Ammon's horn (tissue), 1 donor: Measurements from ENCODE around the gene SPNS2.
A peak's percentile ranks its signal among the peaks of the same experiment; 100 is the strongest.

Experiments used
- DNase-seq: peaks from one replicate; pipeline ENCODE4 v3.0.0-alpha.2; 2016; ENCODE audit warnings: low spot score

The SPNS2 gene

DNA sequence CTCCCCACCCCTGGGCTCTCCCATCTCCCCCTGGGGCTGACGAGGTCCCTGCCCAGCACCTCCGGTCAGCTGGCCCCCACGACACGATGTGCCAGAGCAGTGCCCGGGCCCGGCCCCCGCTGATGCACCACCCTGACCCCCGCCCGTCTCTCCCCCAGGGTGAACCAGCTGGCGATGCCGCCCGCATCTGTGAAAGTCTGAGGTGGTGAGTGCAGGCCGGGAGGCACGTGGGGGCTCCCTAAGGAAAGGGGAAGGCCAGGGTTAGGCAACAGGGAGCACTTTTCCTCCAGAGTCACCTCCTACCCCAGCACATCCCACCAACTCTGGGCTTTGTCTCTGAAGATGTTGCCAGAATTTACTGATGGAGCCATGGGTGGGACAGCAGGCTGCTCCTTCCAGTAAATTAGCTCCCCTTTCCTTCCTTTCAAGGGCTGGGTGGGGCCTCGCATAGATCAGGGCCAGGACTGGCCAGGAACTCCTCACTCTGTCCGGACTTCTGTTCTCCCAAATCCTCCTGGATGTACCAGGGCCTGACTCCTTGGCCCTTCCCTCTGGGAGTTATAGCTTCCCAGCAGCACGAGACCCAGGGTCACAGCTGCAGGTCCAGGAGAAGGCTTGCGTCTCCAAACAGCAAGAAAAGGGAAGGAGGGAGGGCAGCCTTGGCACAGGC is 38.2 kb downstream of the SPNS2 start:
- DNase-seq: no peak

DNA sequence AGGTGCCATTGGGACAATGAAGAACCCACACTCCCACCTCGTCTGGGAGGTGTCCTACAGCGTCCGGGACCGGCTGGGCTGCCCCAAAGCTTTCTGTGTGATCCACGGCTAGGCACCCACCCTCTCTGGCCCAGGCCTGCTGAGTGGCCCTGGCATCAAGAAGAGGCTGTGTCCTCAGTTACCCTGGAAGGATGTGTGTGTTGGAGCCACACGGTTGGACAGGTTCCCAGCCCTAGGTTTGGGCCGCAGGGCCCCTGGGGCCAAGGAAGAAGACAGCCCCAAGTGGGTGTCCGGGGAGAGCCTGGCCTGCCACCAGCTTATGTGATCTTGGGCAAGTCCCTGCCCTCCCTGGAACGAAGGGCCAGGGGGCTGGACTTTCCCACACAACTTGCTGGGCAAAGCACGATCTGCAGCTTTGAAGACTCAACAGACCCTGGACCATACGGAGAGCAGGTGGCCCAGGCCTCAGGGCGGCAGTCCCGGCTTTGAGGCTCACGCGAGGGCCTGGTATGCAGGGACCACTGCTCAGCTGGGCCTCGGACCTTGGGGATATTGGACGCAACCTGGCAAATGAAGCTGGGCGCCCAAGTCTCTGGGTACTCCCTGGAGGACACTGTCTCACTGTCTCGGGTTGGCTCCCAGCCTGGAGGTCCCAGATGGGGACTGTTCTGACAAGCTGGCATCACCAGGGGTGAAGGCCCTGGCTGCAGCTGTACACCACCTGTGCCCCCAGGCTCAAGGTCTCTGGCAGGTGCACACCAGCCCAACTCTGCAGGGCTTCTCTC is 39.0 kb downstream of the SPNS2 start:
- peak; percentile 82 for DNase-seq

DNA sequence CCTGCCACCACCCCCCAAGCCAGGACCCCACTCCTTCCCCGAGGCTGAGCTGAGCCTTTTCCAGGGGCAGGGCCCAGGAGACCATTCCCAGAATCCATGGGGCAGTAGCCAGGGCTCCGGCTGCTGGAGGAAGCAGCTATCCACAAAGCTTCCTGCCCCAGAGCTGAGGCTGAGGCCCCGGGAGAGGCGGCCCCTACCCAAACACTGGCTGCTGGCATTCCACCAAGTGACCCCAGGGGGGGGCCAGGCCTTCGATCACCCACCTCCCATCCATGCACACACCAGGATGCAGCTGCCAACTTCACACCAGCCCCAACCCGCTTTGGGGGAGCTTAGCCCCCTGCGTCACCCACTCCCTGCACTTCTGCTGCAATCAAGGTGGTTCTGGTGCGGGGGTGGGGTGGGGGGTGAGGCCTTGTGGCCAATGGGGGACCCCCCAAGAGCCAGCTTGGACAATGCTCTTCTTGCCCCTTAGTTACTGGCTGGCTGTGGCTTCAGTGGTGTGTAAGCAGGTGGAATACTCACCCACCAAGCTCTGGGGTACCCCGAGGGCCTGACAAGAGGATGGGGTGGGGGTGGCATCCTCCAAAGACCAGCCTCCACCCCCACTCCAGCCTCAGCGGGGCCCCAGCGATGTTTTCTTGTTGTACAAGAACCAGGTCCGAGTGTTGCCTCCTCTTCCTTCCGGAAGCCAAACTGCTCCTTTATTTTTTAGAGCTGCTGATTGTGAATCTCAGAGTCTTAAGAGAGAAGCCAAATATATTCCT is 39.7 kb downstream of the SPNS2 start:
- DNase-seq: no peak

DNA sequence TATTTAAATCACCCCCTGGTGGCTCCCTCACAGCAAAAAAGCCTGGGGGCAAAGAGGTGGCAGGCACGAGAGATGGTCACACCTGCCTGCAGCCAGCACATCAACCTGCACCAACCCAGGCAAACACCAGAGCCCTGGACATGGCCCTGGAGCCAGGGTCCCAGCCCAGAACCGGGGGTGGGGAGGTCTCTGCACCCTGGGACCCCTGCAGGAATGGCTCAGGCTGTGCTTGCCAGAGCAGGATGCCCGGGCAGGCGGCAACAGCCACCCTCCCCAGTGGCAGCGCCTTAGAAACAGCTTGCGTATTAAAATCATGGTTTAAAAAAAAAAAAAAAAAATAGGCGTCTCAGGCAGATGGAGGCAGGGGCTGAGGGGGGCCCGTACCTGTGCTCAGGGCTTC is 40.3 kb downstream of the SPNS2 start:
- no peak for DNase-seq

DNA sequence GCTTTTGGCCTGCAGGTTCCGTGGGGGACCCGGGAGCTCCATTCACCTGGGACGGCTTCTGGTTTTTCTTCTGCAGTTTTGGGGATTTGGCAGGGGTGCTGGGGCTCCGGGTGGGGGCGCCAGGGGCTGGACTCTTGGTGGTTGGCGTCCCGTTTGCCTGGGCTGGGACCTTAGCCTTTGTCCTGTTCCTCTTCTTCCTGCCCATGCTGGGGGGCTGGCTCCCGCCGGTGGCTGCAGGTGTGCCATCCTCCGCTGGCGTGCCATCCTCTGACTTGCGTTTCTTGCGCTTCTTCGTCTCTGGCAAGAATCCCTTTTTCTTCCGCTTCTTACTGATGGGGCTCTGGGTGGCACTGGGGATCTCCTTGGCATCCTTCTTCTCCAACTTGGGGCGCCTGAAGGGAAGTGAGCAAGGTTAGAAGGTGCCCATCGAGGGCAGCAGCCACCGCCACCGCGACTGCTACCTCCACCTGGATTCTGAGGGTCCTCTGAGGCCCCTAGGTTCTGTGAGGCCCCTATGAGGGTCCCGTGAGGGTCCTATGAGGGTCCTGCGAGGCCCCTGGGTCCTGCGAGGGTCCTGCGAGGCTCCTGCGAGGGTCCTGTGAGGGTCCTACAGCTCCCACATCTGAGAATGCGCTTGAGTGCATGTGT is 41.0 kb downstream of the SPNS2 start:
- no peak for DNase-seq

DNA sequence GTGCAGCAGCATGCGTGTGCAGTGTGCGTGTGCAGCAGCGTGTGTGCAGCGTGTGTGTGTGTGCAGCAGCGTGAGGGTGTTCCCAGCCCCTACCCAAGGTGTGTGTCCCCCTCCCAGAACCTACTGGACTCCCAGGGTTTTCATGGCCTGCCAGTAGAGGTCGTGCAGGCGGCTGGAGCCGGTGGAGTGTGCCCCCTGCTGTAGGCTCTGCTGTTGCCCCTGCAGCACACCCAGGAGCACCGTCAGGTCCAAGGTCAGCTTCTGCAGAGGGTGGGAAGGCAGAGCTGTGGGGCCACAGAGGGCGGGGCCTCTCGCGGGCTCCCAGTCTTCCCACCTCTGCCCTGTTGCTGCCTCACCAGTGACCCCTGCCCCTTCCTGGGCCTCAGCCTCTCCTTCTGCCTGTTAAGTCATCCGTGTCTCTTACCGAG is 41.6 kb downstream of the SPNS2 start:
- no peak for DNase-seq

DNA sequence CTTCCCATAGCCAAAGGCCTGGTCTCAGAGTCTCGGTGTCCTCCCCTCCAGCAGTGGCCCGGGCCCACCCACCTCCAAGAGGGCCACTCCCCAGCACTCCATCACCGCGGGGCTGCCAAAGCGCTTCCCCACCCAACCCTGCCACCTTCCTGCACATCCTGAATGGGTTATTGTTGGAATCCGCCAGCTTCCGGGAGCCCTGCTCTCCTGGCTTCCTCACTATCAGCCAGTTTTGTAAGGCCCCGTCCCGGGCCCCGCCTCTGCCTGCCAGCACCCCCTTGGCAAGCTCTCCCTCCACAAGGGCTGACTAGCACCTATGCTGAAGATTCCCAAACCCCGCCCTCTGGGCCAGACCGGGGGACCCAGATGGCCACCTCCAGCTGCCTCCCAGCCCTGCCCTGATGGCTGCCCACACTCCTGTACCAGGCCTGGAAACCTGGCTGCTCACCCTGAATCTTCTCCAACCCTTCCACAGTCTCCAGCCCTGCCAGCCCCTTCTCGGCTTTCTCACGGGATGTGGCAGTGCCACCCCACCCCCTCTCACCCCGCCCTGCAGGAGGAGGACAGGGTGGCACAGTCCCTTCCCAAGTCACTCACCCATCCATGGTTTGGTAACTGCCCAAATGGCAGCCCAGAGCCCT is 42.1 kb downstream of the SPNS2 start:
- DNase-seq: no peak

DNA sequence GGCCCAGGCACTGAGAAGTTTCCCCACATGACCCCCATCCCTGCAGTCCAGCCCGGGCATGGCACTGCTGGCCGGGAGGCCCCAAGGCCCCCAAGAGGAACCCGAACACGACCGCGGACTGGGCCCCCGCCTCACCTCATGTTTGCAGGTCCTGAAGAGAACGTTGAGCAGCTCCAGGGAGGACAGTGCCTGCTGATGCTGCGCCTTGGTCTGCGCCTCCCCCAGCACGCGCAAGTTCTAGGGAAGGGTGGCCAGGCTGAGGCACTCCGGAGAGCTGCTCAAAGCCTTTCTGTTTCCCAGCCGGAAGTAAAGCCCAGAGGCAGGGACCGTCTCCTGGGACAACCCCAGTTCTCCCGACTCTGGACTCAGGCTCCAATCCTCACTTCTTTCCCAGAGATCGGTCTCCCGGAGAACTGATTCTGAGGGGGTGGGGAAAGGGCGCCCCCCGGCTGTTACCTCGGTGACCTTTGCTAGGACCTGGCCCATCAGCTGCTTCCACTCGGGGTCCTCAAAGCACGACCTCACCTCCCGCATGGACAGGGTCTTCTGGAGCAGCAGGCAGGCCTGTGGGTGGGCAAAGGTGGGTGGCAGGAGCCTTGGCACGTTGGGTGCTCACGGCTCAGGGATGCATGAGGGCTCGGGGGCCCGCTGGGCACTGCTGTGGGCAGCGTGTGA is 42.8 kb downstream of the SPNS2 start:
- DNase-seq: no peak

DNA sequence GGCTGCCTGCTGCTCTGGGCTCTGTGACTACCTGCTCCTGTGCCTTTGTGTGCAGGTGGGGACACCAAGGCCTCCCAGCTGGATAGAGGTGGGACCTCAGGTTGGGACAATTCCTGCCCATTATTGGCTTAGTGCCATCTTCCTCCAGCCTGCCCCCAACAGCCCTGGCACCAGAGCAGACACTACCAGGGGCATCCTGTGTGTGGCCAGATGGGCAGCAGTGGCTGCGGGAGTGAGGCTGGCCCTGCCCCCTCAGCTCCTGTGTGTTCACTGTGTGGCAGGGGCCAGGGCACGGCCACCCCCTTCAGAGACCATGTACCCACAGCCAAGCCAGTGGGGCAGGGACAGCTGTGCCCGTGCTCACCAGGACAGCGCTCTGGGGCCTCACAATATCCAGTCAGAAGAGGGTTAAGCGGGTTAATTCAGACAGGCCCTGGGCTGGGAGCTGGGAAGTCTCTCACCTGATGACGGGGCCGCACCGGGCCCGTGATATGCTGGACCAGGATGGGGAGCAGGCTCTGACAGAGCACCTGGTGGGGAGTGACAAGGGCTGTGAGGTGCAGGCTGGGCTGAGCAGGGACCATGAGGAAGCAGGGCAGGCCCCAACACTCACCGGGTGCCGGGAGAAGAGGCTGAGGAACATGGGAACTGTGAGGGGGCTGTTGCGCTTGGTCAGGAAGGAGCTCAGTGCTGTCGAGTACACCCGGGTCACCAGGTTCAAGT is 43.5 kb downstream of the SPNS2 start:
- DNase-seq: no peak

DNA sequence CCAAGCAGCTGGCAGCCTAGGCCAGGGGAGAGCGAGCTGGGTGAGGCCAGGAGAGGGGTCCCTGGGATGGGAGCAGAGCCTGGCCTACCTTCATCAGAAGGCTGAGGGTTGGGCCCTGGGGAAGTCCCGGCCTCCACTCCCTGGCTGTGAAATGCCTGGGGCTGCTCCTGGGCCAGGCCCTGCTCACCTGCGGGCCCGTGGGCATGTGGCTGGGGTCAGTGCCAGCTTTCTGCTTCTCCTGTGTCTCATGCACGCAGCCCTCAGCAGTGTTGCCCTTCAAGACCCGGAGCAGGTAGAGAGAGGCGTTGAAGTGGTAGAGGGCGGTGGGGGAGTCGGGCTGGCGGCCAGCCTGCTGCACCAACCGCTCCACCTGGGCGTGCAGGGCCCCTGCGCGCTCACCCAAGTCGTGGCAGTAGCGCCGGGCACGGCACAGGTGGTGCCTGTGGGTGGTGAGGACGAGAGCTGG is 44.1 kb downstream of the SPNS2 start:
- no peak for DNase-seq

DNA sequence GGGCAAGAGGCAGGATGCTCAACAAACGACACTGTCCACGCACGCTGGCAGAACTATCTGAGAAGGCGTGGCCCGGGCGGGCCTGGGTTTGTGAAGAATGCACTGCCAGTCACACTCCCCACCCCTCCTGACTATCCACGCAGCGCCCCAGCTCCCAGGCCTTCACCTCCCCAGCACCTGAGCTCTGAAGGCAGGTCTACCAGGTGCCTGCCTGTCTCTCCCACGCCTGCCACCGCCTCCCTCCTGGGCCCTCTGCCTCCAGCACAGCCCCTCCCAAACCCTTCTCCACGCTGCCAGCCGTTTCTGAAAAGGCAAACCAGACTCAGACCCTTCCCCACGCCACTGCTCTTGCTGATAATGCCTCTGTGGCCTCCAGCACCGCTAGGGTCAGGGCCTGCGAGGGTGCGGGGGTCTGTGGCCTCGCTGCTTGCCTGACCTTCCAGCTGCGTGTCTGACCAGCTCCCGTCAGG is 44.9 kb downstream of the SPNS2 start:
- DNase-seq: no peak

DNA sequence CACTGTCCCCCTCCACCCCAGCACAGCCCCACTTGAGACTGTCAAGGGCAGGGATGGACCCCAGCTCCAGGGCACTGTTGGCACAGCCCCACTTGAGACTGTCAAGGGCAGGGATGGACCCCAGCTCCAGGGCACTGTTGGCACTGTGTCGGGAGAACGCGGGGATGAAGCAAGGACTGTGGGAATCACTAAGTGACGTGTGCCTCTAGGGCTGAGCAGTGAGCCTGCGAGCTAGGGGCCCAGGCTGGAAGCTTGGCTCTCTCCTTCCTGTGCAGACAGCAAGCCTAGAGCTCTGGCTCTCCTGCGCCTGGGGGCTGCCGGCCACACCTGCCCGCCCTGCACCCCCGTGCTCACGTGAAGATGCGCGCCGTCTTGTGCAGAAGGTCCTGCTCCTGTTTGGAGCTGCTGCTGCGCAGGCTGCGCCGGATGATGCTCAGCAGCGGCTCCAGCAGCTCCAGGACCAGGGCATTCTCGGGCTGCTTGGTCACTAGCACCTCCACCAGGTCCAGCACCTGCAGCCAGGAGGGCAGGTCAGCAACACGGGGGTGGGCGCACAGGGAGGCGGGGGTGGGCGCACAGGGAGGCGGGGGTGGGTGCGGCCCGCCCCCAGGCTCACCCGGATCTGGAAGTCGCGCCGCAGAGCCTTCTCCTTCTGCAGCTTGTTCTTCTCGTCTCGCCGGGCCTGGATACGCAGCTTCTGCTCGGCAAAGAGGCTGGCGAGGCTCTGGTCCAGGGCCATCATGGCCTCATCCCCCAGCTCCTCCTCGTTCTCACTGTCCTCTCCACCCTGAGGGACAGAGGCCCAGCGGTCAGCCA is 45.7 kb downstream of the SPNS2 start:
- no peak for DNase-seq

DNA sequence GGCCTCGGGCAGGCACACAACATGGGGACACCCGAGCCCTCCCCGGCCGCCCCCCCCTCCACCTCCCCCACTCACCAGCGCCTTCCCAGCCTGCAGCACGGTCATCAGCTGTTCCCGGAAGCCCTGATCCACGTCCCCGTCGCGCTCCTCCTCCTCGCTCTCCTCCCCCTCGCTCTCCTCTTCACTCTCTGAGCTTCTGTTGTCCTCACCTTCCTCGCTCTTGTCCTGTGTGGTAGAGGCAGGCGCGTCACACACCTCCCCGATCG is 46.2 kb downstream of the SPNS2 start:
- peak; percentile 49 for DNase-seq

DNA sequence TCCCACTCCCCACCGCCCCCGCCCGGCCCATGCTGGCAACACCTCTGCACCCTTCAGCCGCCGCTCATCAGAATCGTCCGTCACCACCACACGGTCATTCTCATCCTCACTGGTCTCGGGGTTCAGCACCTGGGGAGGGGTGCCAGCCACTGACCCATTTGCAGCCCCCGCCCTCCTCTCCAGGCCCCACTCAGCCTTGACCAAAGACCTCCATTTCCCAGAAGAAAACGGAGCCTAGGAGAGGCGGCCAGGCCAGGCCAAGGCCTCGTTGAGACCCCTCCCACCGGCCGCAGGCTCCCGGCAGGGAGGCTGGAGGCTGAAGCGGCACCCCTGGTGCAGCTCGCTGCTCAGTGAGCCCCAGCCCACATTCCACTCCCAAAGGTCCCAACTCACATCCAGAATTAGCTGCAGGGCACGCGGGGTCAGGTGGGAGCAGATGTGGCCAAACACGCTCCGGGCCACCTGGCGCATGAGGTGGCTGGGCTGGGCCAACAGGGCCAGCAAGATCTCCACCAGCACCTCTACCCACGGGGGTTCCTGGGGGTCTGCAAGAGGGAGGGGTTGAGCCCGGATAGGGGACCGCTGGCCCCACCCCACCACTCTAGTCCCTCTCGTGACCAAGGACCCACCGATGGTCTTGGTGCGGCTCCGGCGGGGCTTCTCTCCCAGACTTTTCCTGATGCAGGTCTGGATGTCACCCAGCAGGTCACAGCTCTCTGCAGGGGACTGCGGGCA is 46.7 kb downstream of the SPNS2 start:
- DNase-seq: no peak

DNA sequence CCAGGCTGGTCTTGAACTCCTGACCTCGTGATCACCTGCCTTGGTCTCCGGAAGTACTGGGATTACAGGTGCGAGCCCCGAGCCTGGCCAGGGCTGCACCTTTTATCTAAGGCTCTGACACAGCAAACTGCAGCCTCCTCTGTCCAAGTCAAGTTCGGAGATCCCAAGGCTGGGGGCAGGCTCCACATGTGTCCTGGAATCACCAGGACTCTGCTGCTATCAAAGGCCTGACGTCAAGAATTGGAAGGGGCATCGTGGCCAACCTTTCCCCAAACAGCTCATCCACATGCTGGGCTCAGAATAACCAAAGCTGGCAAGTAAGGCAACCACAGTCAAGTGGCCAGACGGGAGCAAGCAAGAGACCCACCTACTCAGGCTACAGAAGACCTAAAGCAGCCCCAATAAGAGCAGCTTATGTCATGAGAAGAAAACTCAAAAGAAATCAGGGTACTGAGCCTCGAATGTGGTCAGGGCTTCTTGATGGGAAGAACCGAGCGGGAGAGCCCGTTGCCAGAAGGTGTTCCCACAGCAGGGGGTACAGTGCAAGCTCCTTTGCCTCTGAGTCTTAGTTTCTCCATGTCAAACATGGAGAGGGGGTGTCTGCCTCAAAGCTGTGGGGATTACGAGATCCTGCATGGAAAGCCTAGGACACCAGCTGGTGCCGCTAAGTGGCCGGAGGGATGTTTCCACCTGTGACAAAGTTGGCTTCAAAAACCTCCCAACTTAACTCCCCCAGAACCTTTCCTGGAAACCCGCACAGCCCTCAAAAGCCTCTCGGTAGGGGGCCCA is 48.6 kb downstream of the SPNS2 start:
- DNase-seq: no peak

DNA sequence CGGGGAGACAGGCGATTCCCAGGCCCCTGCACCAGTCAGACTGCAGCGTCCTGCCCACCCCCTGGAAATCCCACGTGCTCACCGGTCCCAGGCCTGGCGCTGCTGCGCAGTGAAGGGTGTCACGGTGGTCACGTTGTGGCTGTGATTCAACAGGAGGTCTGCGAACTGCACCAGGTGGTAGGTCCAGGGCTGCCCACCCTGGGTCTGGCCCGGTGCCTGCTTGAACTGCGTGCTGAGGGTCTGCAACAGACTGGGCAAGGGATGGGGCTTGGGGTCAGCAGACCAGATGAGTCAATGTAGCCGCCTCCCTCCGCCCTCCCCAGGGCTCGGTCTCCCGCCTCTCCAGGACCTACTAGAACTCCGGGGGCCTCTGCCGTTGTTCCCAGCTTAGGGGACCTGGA is 49.4 kb downstream of the SPNS2 start:
- no peak for DNase-seq

DNA sequence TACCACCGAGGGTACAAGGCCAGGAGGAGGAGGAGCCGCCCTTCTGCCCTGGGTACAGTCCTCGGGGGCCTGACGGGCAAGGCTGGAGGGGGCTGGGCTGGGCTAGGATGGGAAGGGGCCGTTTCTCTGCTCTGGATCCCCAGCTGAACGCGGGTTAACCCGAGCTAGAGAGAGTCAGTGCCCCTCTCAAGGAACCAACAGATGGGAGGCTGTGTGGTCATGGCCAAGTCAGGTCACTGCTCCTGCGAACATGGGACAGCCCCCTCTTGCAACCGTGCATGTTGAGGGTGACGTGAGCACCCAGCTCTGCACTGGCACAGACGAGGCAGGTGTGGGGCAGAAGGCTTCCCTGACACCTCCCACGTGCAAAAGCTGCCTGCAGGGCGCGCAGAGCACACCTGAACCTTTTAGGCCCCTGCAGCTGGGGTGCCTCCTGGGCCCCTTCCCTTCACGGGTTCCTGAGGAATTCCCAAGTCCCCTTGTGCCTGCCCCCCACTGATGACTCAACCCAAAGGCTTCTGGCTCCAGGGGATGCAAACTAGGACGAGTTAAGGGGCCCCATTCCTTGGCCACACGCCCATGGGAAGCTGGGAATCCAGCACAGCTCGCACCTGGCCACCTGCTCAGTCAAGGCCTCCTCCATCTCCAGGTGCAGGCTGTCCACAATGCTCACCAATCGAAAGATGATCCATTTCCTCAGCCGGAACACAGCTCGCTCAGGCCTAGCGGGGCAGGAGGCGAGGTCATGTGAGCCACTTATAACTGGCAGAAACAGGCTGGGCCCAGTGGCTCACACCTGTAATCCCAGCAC is 50.2 kb downstream of the SPNS2 start:
- no peak for DNase-seq
